ENCODE results near the gene DLGAP3. TPM values are rescaled to one million over a fixed set of nuclear protein-coding genes. Genes with fewer than 3 reads are reported as not detected.

DLGAP3 gene
- total and polyA plus RNA-seq, 4 donors = 0.05 to 0.19 (median 0.08) TPM

- H3K36me3 ChIP-seq (ENCODE audit: control insufficient read depth in 4 of 4, insufficient read depth in 3 of 4, low read depth in 1 of 4, low read length in 3 of 4) = no peaks in the 10 kb centered on the region
- H3K4me1 ChIP-seq (ENCODE audit: control insufficient read depth in 4 of 4, insufficient read depth in 4 of 4, low read length in 3 of 4) = no peaks in the 10 kb centered on the region
- no peak overlapping the region for H3K9ac ChIP-seq (ENCODE audit: low read depth in 1 of 2, low read length in 2 of 2)
- H3K27me3 ChIP-seq (ENCODE audit: control insufficient read depth in 4 of 4, insufficient read depth in 4 of 4, low read length in 3 of 4) = peaks cover 0 to 9% (median 0%) of the 10 kb centered on the region in 4 donors
- 86% methylated on average over 12 of the region's 12 CpGs for WGBS
- no peak for DNase-seq (ENCODE audit: low spot score)
- TF ChIP-seq MAX (IDR thresholded peaks at IDR 0.05) (no peak), CTCF (IDR thresholded peaks at IDR 0.05; ENCODE audit: low read depth, low read length, missing input control) (no peak), RXRA (IDR thresholded peaks at IDR 0.05) (no peak), RAD21 (IDR thresholded peaks at IDR 0.05) (no peak), FOXA2 (IDR thresholded peaks at IDR 0.05) (no peak), JUND (IDR thresholded peaks at IDR 0.05) (no peak), HNF4A (conservative IDR thresholded peaks at IDR 0.05) (no peak), NR2F2 (IDR thresholded peaks at IDR 0.05) (no peak), TAF1 (conservative IDR thresholded peaks at IDR 0.05) (no peak), EGR1 (IDR thresholded peaks at IDR 0.05; ENCODE audit: low read depth in 2 of 2) (no peak), SP1 (IDR thresholded peaks at IDR 0.05) (no peak), ATF3 (IDR thresholded peaks at IDR 0.05) (no peak), HNF4G (IDR thresholded peaks at IDR 0.05) (no peak), GABPA (IDR thresholded peaks at IDR 0.05 in 1 of 2, conservative IDR thresholded peaks at IDR 0.05 in 1 of 2) (no peak), REST (IDR thresholded peaks at IDR 0.05) (no peak), YY1 (IDR thresholded peaks at IDR 0.05) (no peak), FOXA1 (IDR thresholded peaks at IDR 0.05) (no peak)
- TF ChIP-seq, protein P1, sequence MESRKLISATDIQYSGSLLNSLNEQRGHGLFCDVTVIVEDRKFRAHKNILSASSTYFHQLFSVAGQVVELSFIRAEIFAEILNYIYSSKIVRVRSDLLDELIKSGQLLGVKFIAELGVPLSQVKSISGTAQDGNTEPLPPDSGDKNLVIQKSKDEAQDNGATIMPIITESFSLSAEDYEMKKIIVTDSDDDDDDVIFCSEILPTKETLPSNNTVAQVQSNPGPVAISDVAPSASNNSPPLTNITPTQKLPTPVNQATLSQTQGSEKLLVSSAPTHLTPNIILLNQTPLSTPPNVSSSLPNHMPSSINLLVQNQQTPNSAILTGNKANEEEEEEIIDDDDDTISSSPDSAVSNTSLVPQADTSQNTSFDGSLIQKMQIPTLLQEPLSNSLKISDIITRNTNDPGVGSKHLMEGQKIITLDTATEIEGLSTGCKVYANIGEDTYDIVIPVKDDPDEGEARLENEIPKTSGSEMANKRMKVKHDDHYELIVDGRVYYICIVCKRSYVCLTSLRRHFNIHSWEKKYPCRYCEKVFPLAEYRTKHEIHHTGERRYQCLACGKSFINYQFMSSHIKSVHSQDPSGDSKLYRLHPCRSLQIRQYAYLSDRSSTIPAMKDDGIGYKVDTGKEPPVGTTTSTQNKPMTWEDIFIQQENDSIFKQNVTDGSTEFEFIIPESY (IDR thresholded peaks at IDR 0.05) = no peak
- no peaks in the 10 kb centered on the region for H3K9me3 ChIP-seq (ENCODE audit: control insufficient read depth in 4 of 4, low read length in 3 of 4)
- no peak overlapping the region for H3K4me3 ChIP-seq (ENCODE audit: low read depth in 1 of 3, low read length in 3 of 3)
- no peak overlapping the region for H3K27ac ChIP-seq (ENCODE audit: low read depth in 1 of 2, low read length in 2 of 2)
These were observed 24.4 kb downstream of the DLGAP3 start for GRCh38 chr1:34905098-34905459.

Measured in liver (tissue), 9 donors.